ENCODE data around the gene RFPL2.

GRCh38 chr22:32207971-32208480 is 3.2 kb upstream of the RFPL2 start:
- TF ChIP-seq CTCF (IDR thresholded peaks at IDR 0.05 in 8 of 11, conservative IDR thresholded peaks at IDR 0.05 in 3 of 11): no peak
- no peak for TF ChIP-seq POLR2AphosphoS5 (IDR thresholded peaks at IDR 0.05)
- no peak for TF ChIP-seq POLR2A (IDR thresholded peaks at IDR 0.05)
